NCI-H1048 (cell line): ENCODE results near the gene TMEM134.
"Not testable (repeated sequence)": the region's sequence is repeated elsewhere in the genome, so short reads cannot be mapped to it uniquely, and the experiment has no call there.

Experiments used
- DNase-seq: peaks from one replicate; lab custom pipeline; 2025; lab: John Stamatoyannopoulos, UW

Gene TMEM134

GRCh38 chr11:67485873-67486361, 16.9 kb upstream of the TMEM134 start:
- DNase-seq = not testable (repeated sequence)

GRCh38 chr11:67484847-67485311, 15.8 kb upstream of the TMEM134 start:
- DNase-seq = no peak

- DNase-seq = no peak
Observed at GRCh38 chr11:67483831-67484665, 15.0 kb upstream of the TMEM134 start.

GRCh38 chr11:67482827-67483798, 14.1 kb upstream of the TMEM134 start, which contains the start of gene AIP:
Gene AIP, plus strand, starts transcription at chr11:67483026. Its CDS starts 133 bp downstream, at chr11:67483159.
- DNase-seq = peak; percentile 97

- no peak for DNase-seq
Observed at GRCh38 chr11:67482275-67482826, 13.3 kb upstream of the TMEM134 start.

- DNase-seq = not testable (repeated sequence)
Observed at GRCh38 chr11:67477344-67478050, 8.4 kb upstream of the TMEM134 start.

GRCh38 chr11:67476692-67477091, 7.6 kb upstream of the TMEM134 start:
- DNase-seq = not testable (repeated sequence)

- DNase-seq = no peak
Observed at GRCh38 chr11:67472882-67473281, 3.8 kb upstream of the TMEM134 start.

GRCh38 chr11:67470337-67471002, 1.4 kb upstream of the TMEM134 start:
- DNase-seq = no peak

- no peak for DNase-seq
Observed at GRCh38 chr11:67469508-67469811, 409 bp upstream of the TMEM134 start.

- no peak for DNase-seq
Observed at GRCh38 chr11:67468456-67468758, 644 bp downstream of the TMEM134 start.

- no peak for DNase-seq
Observed at GRCh38 chr11:67468056-67468455, 995 bp downstream of the TMEM134 start.

- no peak for DNase-seq
Observed at GRCh38 chr11:67466962-67467771, 1.9 kb downstream of the TMEM134 start.

- no peak for DNase-seq
Observed at GRCh38 chr11:67466367-67466766, 2.7 kb downstream of the TMEM134 start.

GRCh38 chr11:67465530-67465929, 3.5 kb downstream of the TMEM134 start:
- not testable (repeated sequence) for DNase-seq

- no peak for DNase-seq
Observed at GRCh38 chr11:67465189-67465510, 3.9 kb downstream of the TMEM134 start.

- DNase-seq = peak; percentile 74
Observed at GRCh38 chr11:67464411-67465188, 4.5 kb downstream of the TMEM134 start.

- DNase-seq = no peak
Observed at GRCh38 chr11:67463680-67464410, 5.2 kb downstream of the TMEM134 start.

- DNase-seq = no peak
Observed at GRCh38 chr11:67463186-67463585, 5.9 kb downstream of the TMEM134 start.
